GM19351 (cell line): ENCODE data around the gene USP27X.
A peak's percentile ranks its signal among the peaks of the same experiment; 100 is the strongest.

Experiments used
- ATAC-seq: cut with Tn5 transposase; IDR thresholded peaks from one replicate; pipeline ENCODE4 v1.9.1; 2021; ENCODE audit warnings: mild to moderate bottlenecking, moderate library complexity; ENCODE audit not compliant: unreplicated experiment

USP27X gene

DNA sequence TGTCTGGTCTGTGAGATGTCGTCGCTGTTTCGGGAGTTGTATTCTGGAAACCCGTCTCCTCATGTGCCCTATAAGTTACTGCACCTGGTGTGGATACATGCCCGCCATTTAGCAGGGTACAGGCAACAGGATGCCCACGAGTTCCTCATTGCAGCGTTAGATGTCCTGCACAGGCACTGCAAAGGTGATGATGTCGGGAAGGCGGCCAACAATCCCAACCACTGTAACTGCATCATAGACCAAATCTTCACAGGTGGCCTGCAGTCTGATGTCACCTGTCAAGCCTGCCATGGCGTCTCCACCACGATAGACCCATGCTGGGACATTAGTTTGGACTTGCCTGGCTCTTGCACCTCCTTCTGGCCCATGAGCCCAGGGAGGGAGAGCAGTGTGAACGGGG, 1.4 kb downstream of the USP27X start:
- no peak for ATAC-seq

DNA sequence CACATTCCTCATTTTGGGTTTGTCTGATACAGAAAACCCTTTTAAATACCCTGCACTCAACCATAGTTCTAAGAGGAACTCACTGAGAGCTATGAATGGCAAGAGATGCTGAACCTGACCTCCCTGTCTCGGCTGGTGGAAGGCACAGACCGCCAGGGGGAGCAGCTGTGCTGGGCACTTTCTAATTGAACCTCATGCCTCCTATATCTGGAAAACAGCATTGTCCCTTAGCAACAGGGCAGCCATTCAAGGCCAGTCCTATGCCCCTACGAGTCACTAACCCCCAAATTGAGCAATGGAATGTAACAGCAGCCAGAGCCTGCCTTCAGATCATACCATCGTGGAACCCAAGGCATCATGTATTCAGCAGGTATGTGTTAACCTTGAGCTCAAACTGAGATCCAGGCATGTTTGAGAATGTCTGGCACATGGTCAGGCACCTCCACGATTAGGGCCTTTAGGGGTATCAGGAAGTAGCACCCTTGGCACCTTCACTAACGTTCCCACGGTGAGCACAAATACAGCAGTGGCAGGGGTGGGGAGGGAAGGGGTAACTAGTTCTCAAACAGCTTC, 5.1 kb downstream of the USP27X start:
- peak; percentile 62 for ATAC-seq

DNA sequence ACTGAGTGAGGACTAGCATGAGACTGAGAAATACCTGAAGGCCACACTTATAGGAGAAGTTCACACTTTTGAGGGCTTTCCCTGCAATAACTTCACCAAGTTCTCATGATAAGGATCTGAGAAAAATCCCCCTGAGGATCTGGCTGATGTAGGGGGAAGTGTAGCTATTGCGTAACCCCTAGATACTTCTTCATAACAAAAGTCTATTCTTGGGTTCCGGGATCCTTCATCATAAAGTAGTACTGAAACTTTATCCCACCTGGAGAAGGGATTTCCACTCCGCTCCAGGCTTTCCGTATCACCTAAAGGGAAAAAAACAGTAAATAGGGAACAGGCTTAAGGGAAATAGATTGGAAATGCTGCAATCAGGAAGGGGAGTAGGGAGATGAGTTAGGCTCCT, 13.3 kb downstream of the USP27X start:
- ATAC-seq = no peak

DNA sequence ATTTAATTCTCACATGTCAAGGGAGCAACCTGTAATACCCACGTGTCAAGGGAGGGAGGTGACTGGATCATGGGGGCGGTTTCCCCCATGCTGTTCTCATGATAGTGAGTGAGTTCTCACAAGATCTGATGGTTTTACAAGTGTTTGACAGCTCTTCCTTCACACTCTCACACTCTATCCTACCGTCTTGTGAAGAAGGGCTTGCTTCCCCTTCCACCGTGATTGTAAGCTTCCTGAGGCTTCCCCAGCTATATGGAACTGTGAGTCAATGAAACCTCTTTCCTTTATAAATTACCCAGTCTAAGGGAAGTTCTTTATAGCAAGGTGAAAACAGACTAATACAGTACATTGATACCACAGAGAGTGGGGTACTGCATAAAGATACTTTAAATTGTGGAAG, 17.7 kb downstream of the USP27X start:
- ATAC-seq = no peak

DNA sequence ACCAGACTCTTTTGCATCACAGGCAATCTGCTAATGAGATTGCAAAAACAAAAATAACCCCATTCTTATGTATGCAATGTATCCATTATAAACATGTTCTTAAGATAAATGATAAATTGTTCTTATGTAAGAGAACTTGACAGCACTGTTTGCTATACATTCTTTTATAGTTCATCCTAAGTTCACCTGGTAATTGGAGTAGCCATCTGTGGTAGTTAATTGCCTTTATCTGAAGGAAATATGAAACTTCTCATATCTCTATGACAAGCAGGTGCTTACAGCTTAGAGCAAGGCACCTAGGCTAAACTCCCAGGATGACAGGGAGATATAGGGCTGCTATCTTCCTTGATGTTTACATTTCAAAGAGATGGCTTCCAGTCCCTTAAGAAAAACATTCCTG, 21.8 kb downstream of the USP27X start:
- no peak for ATAC-seq

DNA sequence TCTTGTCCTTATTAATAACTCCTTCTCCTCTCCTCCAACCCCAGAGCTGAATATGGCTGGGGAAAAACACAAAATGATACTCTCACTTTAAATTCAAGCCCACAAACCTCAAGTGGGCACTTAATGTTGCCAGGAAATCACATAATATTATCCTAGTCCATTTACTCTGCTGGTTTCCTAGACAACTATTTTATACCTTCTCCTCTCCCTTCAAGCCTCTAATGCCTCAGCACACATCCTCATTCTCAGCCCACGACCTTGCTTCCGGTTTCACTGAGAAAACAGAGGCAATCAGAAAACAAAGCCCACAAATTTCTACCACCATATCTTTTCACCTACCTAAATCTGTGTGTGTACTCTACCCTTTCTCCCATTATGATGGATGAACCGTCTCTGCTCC, 31.1 kb downstream of the USP27X start:
- ATAC-seq = peak; percentile 85

DNA sequence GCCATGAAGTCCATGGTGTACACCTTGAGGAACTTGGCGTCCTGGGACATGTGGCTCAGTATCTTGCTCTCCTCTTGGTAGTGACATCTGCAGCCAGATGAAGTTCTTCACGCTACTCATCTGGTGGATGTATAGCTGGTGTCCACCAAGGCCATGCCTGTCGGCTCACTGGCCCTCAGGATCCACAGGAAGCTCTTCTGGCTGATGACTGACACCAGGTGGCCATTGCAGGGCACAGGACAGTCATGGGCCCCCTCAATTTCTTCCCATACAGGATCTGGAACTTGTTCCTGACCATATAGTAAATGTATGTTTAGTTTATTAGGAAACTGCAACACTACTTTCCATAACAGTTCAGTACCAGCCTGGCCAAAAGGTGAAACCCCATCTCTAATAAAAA, 32.8 kb downstream of the USP27X start:
- no peak for ATAC-seq

DNA sequence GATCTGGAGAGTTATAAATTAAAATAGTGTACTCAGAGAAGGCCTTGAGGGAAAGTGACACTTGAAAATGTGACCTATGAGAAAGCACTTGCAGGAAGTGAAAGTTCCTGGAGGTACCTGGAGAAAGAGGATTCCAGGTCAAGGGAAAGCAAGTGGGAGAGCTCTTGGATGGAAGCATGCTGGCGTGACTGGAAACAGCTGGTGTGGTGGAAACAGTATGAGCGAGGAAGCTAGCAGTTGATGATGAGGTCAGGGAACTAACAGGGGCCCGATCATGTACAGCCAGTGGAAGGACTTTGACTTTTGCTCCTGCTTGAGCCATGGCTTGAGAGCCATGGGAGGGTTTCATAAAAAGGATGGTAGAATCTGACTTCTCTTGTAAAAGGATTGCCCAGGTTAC, 33.6 kb downstream of the USP27X start:
- ATAC-seq = no peak

DNA sequence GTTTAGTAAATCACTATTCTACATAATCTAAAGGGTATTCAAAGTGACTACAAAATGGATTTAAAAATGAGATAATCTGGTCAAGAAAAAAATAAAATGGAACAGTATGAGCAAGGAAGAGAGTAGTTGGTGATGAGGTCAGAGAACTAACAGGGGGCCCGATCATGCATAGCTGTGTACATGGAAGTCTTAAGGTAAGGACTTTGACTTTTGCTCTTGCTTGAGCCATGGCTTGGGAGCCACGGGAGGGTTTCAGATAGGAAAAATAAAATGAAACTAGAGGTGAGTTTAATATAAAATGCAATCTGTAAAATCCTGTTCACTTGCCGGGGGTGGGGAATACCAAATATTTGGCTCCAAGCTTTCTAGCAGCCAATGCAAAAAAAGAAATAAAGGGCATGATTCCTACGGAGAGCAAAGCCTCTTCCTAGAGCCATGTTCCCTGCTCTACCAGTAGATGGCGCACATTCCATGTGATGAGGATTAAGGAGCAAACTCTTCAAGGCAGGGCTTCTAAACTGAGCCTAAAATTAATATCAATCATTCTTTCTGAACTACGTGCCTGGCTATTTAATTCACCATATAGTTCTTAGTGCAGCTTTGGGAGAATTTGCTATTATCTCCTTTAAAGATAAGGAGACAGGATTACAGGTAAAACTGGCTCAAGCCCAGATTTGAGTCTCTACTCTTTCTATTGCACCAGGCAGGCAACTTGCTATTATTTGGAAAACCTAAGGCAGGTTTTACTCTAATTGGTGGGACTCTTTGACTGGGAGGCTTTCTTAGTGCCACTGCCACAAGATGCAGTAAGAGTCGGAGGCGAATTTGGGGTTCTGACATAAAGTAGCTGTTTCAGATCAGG, 36.3 kb downstream of the USP27X start:
- ATAC-seq = peak; percentile 88

DNA sequence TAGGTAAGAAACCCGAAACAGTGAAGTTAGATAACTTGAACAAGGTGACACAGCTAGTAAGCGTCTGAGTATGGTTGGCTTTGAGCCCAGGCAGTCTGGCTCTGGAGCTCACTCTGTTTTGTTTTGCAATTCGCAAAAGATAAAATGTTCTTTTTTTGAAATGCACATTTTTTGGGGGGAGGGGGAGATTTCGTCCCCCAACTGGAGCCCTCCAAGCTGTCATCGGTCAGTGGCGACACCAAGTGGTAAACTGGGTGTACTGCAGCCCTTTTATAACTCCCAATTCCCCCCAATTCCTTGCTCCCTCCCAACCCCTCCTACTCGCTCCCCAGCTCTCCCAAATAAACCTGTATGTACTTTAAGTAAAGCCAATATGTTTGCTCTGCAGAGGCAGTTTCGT, 40.3 kb downstream of the USP27X start:
- no peak for ATAC-seq

DNA sequence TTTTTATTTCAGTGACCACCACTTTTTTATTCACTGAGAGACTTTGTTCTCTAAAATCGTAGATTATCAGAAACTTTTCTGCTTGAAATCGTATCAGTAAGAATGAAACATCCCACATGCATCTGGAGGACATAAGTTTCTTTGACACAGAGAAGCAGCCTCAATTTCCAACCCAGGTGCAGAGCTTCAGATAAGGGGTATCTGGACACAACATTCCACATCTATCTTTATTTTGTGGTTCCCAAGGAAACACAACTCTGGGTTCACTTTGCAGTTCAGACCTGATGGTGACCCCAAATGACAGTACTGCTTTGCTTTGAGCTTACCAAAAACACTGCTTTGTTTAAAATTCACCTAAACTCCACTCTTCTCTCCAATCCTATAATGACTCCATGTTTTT, 41.8 kb downstream of the USP27X start:
- ATAC-seq = no peak

DNA sequence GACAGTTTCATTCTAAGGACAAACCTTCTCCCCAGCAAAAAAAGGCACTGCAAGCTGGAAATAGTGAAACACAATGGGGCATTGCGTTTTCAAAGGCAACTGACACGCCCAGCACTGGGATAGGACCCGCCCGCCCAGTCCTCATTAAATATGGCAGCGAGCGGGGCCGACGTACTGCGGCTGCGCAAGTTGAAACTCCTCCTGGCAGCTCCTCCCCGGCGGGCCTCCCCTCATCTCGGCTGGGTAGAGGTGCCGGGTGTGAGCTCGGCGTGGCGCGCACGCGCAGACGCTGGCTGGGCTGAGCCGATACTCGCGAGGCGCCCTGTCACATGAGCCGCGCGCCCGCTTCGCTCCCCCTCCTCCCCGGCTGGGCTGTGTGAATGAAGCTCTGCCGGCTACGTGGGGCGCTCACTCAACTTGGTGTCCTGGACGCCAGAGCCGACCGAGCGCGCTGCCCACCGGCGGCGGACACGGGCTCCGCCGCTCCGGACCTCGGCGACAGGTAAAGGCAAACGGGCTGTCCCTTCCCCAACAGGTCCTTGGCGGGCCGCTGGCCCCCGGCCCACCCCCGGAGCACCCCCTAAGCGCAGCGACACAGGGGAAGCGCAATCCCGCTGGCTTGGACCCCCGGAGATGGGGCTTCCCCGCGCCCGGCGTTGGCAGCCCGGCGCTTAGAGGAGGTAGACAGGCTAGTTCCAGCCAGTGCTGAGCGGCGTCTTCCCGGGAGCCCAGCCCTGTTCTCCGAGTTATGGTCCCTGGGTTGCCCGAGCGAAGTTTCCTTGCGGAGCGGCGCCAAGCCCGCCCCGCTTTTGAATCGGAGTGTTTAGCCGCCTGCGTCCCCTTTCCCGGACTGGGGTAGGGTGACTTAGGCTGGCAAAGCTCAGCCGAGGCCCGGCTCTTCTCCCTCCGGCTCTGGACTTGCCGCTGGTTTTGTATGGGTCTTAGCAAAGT, 43.3 kb downstream of the USP27X start, which contains the start of gene CLCN5:
TSS of gene CLCN5 (plus strand) at position 306 of the 951 bp plus-strand sequence. CDS start 2,703 bp downstream, outside the sequence.
- ATAC-seq = peak; percentile 96

DNA sequence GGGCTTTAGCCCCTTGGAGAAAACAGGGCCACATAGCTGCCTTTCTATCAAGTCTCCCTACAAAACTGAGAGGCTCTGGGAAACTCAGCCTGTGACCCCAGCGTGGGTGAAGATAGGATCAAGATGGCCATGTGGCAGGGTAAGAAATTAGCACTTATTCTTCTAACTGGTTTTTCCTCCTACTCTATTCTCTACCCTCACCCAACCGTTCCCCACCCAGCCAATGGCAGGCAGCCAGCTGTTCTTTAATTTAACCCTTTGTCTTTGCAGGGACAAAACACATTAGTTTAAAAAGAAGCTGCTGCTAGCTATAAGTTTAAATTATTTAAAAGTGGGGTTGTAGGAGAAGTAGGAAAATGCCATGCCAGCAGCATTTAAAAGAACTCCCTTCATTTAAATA, 45.9 kb downstream of the USP27X start:
- ATAC-seq = no peak

DNA sequence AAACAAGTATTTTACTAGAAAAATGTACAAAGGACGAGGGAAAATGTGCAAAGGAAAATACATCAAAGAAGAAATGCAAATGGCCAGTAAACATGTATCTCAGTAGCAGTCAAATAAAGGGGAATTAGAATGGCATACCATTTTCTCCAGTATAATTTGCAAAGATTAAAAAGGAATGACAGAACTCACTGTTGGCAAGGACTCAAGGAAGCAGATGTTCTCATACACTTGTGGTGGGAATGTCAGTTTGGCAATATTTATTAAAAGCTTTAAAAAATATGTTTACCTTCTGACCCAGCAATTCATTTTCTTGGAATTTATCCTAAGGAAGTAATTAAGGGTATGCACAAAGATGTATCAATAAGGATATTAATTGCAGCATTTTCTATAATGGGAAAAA, 50.8 kb downstream of the USP27X start:
- ATAC-seq = no peak
